HepG2 (cell line): ENCODE results near the gene DDI2. TPM values are rescaled to one million over a fixed set of nuclear protein-coding genes. Genes with fewer than 3 reads are reported as not detected.
"Not testable (repeated sequence)": the region's sequence is repeated elsewhere in the genome, so short reads cannot be mapped to it uniquely, and the experiment has no call there.

Experiments used
- ATAC-seq: fragments of 200-7000 bp; cut with Tn5 transposase; 3 replicates; pipeline ENCODE4 v1.9.1; 2020; ENCODE audit warnings: mild to moderate bottlenecking, moderate library complexity
- BruUV-seq: library from RNA; stranded (reverse); fragments of 400-500 nt; replicated peaks from 2 replicates; lab custom pipeline; 2021; lab: Mats Ljungman, UMichigan
- CTCF ChIA-PET: fragments of 300-600 bp; formaldehyde crosslinking; extraction: SDS; loops from one replicate; lab custom pipeline; 2021; ENCODE audit warnings: low total read pairs, inconsistent platforms, low intra/inter-chr PET ratio; lab: Yijun Ruan, JAX
- POLR2A ChIA-PET: fragments of 350-600 bp; sonication (Branson Sonifier 250); formaldehyde crosslinking; loops from one replicate; lab custom pipeline; 2020; ENCODE audit warnings: antibody characterized with exemption, inconsistent platforms; lab: Yijun Ruan, JAX
- DNase-seq: peaks from one replicate; pipeline ENCODE4 v3.0.0-alpha.2; 2015; ENCODE audit warnings: low spot score
- FAIRE-seq: peaks from 3 replicates; lab custom pipeline; 2011; peaks lifted over from hg19 to GRCh38; lab: Jason Lieb, UNC
- H2AFZ ChIP-seq: one replicate; pipeline ENCODE4 v1.6.1; 2011; ENCODE audit warnings: low read length, inconsistent platforms
- H3K27ac ChIP-seq: fragments of 300-600 bp; 3 replicates; pipeline ENCODE4 v1.8.0; 2011; ENCODE audit warnings: mixed run types, mild to moderate bottlenecking, mixed read lengths, low read length, inconsistent platforms; ENCODE audit not compliant: insufficient read depth; ENCODE audit errors: extremely low read length
- H3K27me3 ChIP-seq, 2 experiments: fragments of 200-600 bp in 1 of 2; 2 replicates in 1 of 2; 3 replicates in 1 of 2; pipeline versions ENCODE4 v1.6.0 to v1.8.0; 2011; ENCODE audit warnings: low read length in 2 of 2, mild to moderate bottlenecking in 2 of 2, moderate library complexity in 2 of 2, inconsistent platforms in 1 of 2; ENCODE audit not compliant: insufficient read depth in 2 of 2, control insufficient read depth in 1 of 2
- H3K36me3 ChIP-seq, 2 experiments: fragments of 200-600 bp in 1 of 2; replicated peaks in 1 of 2; 2 replicates in 1 of 2; 3 replicates in 1 of 2; pipeline versions ENCODE4 v1.5.1 to v1.8.0; 2011; ENCODE audit warnings: low read length in 2 of 2, inconsistent platforms in 1 of 2; ENCODE audit not compliant: insufficient read depth in 2 of 2, control insufficient read depth in 1 of 2
- H3K4me1 ChIP-seq: 2 replicates; pipeline ENCODE4 v1.5.1; 2012; ENCODE audit warnings: low read length, inconsistent platforms; ENCODE audit not compliant: insufficient read depth
- H3K4me2 ChIP-seq: 2 replicates; pipeline ENCODE4 v1.6.0; 2011; ENCODE audit warnings: low read depth, low read length, inconsistent platforms
- H3K4me3 ChIP-seq, 3 experiments: fragments of 200-600 bp in 1 of 3; sonication (generic), shearing (Covaris generic) in 1 of 3; replicated peaks in 1 of 3; 2 replicates each; pipeline ENCODE4 v1.5.1; 2011 to 2016; ENCODE audit warnings: low read length in 3 of 3, inconsistent platforms in 2 of 3, low read depth in 2 of 3, mild to moderate bottlenecking in 2 of 3, control low read depth in 1 of 3, mixed read lengths in 1 of 3; ENCODE audit not compliant: insufficient read depth in 1 of 3
- H3K79me2 ChIP-seq: one replicate; pipeline ENCODE4 v1.6.1; 2011; ENCODE audit warnings: low read length, inconsistent platforms; ENCODE audit not compliant: insufficient read depth
- H3K9ac ChIP-seq: 2 replicates; pipeline ENCODE4 v1.6.0; 2011; ENCODE audit warnings: mild to moderate bottlenecking, low read depth, low read length, inconsistent platforms; ENCODE audit not compliant: insufficient read depth
- H3K9me3 ChIP-seq: 2 replicates; pipeline ENCODE4 v1.5.1; 2012; ENCODE audit warnings: mild to moderate bottlenecking, low read length
- H4K20me1 ChIP-seq: 2 replicates; pipeline ENCODE4 v1.6.0; 2011; ENCODE audit warnings: inconsistent platforms, mild to moderate bottlenecking, low read length, moderate library complexity; ENCODE audit not compliant: insufficient read depth
- ZBTB7A ChIP-seq: sonication (generic); formaldehyde crosslinking; IDR thresholded peaks from 2 replicates; pipeline ENCODE4 v1.8.0; 2022; ENCODE audit warnings: mild to moderate bottlenecking, missing genetic modification reagents
- ZNF121 ChIP-seq: sonication (generic); formaldehyde crosslinking; IDR thresholded peaks from 2 replicates; pipeline ENCODE4 v1.5.0; 2020; ENCODE audit warnings: mild to moderate bottlenecking, missing genetic modification reagents
- WGBS: methylation state at CpG from one replicate; pipeline ENCODE4 v1.1.6; 2017; ENCODE audit warnings: low lambda C conversion rate; 5-methylcytosine and 5-hydroxymethylcytosine counted together
- in situ Hi-C: cut with HindIII; loops from 2 replicates; pipeline ENCODE4 v1.10.0; 2017; ENCODE audit warnings: low pct_unique_long_range_greater_than_20kb; ENCODE audit not compliant: extremely low pct_ligation_motif_present
- intact Hi-C: fragments of 100-400 bp; cut with micrococcal nuclease; formaldehyde crosslinking; loops from one replicate; pipeline ENCODE4 v1.10.0; 2022; ENCODE audit not compliant: unreplicated experiment
- polyA plus RNA-seq, 8 experiments: library from polyadenylated mRNA; depleted of rRNA in 3 of 8; stranded (reverse) in 7 of 8; unstranded in 1 of 8; fragments of >200 nt; fragmentation: Illumina TruSeq in 4 of 8; extraction: Trizol in 4 of 8; gene quantifications; 2 replicates each; pipeline versions ENCODE4 v1.2.1 to v1.2.3, GENCODE V29; 2011 to 2016; ENCODE audit warnings: low read depth in 4 of 8, missing spikeins in 1 of 8, mixed read lengths in 1 of 8; ENCODE audit not compliant: insufficient read depth in 1 of 8
- total RNA-seq, 5 experiments: library from RNA; depleted of rRNA; stranded (reverse); fragments of >200 nt; fragmentation: Illumina TruSeq; extraction: Trizol; gene quantifications; 2 replicates each; pipeline ENCODE4 v1.2.3, GENCODE V29; 2016; ENCODE audit warnings: low read depth in 1 of 5

Gene DDI2
- total and polyA plus RNA-seq, 2 of the 13 experiments (the other 11 are each of a cell fraction or from before 2014, with no cell fraction given) = 8.5 to 25.7 TPM

- CTCF ChIA-PET = no interaction called here
- 96% methylated on average over 2 of the region's 2 CpGs for WGBS
- Histone ChIP-seq H3K4me2 (no peak overlapping the region), H3K9me3 (no peaks in the 10 kb centered on the region), H4K20me1 (peaks cover 11% of the 10 kb centered on the region; the same call in 1 of the 2 replicates), H3K27me3 (no peaks in the 10 kb centered on the region), H3K36me3 (peaks cover 14 to 74% of the 10 kb centered on the region in 2 experiments), H3K4me3 (no peak overlapping the region), H3K27ac (no peak overlapping the region), H3K4me1 (no peaks in the 10 kb centered on the region), H3K9ac (no peak overlapping the region), H2AFZ (no peak overlapping the region), H3K79me2 (peaks cover 2% of the 10 kb centered on the region)
- intact Hi-C loops (no loop called here), in situ Hi-C loops (no loop called here)
- TF ChIP-seq ZBTB7A (CRISPR knock-in tag) = no peak
- no peak for ATAC-seq
- no peak for FAIRE-seq
- no TSS peak for BruUV-seq
- DNase-seq = no peak
- POLR2A ChIA-PET = no interaction called here
Measured at GRCh38 chr1:15650433-15650832, 33.2 kb downstream of the DDI2 start.

DNA sequence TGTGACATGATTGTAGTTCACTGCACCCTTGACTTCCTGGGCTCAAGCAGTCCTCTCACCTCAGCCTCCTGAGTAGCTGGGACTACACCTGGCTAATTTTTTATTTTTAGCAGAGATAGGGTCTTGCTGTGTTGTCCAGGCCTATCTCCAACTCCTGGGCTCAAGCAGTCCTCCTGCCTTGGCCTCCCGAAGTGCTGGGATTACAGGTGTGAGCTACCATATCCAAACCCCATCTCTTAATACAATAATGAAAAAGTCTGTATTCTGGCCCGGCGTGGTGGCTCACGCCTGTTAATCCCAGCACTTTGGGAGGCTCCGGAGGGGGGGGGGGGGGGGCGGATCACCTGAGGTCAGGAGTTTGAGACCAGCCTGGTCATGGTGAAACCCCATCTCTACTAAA, 34.9 kb downstream of the DDI2 start:
- H3K4me2 ChIP-seq, DNase-seq, H2AFZ ChIP-seq, H3K4me1 ChIP-seq, H3K27me3 ChIP-seq, CTCF ChIA-PET, H3K9ac ChIP-seq, BruUV-seq, in situ Hi-C loops, FAIRE-seq, H3K4me3 ChIP-seq, intact Hi-C loops, ATAC-seq, H3K27ac ChIP-seq, H3K79me2 ChIP-seq, H3K9me3 ChIP-seq, POLR2A ChIA-PET: not testable (repeated sequence)
- TF ChIP-seq ZNF121 (CRISPR knock-in tag) = 0 out of 2 replicates have a peak, but pooled peaks have one; percentile 30
- Histone ChIP-seq H4K20me1 (peaks cover 11% of the 10 kb centered on the region; the same call in 1 of the 2 replicates), H3K36me3 (peaks cover 18 to 78% of the 10 kb centered on the region in 2 experiments)
- 86% methylated on average over 6 of the region's 6 CpGs for WGBS
